GM18868 (cell line): ENCODE results near the gene MCM10.

ENCODE experiments used
- ATAC-seq: cut with Tn5 transposase; IDR thresholded peaks from one replicate; pipeline ENCODE4 v1.9.1; 2021; ENCODE audit warnings: mild to moderate bottlenecking, moderate library complexity; ENCODE audit not compliant: unreplicated experiment

MCM10 gene

DNA sequence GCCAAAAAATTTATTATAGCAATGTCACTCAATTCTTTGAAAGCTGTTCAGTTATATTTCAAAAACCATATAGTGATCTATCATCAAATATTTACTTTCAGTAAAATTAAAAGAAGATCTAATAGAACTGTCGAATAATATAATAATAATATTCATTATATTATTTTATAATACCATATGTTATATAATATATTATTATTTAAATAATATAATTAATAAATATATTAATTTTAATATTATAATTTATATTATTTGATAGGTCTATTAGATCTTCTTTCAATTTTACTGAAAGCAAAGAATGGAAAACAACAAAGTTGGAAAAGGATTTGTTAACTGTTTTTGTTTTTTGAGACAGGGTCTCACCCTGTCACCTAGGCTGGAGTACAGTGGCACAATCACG lies 95.3 kb downstream of the MCM10 start:
- ATAC-seq: no peak

DNA sequence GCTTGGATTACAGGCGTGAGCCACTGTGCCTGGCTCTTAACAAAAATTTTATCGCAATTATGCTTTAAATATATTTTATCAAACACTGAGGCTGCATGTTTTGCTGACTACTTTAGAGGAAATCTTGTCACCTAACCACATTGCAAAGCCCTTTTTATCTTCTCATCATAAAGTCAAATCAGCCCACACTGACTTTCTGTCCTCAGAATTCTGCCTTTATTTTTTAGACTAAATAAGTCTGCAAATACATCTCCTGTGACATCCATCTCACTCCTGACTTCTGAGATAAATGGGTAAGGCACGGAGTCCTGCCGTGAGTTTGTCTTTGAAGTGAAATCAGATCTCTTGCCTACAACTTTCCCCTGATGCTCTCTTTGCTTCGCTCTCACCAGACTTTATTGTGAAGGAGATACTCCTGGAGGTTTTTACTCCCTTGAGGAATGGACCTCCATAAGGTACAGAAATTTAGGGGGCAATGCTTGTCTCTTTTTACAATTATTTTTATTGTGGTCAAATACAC lies 96.3 kb downstream of the MCM10 start:
- no peak for ATAC-seq
